ENCODE results near the gene UPP2. TPM values are rescaled to one million over a fixed set of nuclear protein-coding genes. Genes with fewer than 3 reads are reported as not detected.

UPP2 gene
- total RNA-seq, 1 donor from 2014 or later: not detected

GRCh38 chr2:158104903-158105302, 3.2 kb downstream of the UPP2 start:
- DNase-seq (ENCODE audit: low spot score): no peak

GRCh38 chr2:158112992-158113391, 11.3 kb downstream of the UPP2 start:
- no peak for DNase-seq (ENCODE audit: low spot score)

GRCh38 chr2:158113741-158114295, 12.1 kb downstream of the UPP2 start:
- no peak for DNase-seq (ENCODE audit: low spot score)

- no peak for DNase-seq (ENCODE audit: low spot score)
Measured at GRCh38 chr2:158114516-158114915, 12.8 kb downstream of the UPP2 start.

- DNase-seq (ENCODE audit: low spot score): no peak
Measured at GRCh38 chr2:158115202-158115767, 13.6 kb downstream of the UPP2 start.

GRCh38 chr2:158116936-158117335, 15.3 kb downstream of the UPP2 start:
- DNase-seq (ENCODE audit: low spot score): no peak

GRCh38 chr2:158120102-158120501, 18.4 kb downstream of the UPP2 start:
- DNase-seq (ENCODE audit: low spot score): no peak

- DNase-seq (ENCODE audit: low spot score): no peak
Measured at GRCh38 chr2:158120664-158121641, 19.3 kb downstream of the UPP2 start.

- DNase-seq (ENCODE audit: low spot score): no peak
Measured at GRCh38 chr2:158124896-158125295, 23.2 kb downstream of the UPP2 start.

GRCh38 chr2:158125756-158126498, 24.3 kb downstream of the UPP2 start:
- DNase-seq (ENCODE audit: low spot score): no peak

- DNase-seq (ENCODE audit: low spot score): no peak
Measured at GRCh38 chr2:158127380-158127804, 25.7 kb downstream of the UPP2 start.

- DNase-seq (ENCODE audit: low spot score): no peak
Measured at GRCh38 chr2:158128168-158128973, 26.7 kb downstream of the UPP2 start.

- no peak for DNase-seq (ENCODE audit: low spot score)
Measured at GRCh38 chr2:158129037-158129436, 27.4 kb downstream of the UPP2 start.

- DNase-seq (ENCODE audit: low spot score): no peak
Measured at GRCh38 chr2:158130832-158131473, 29.3 kb downstream of the UPP2 start.

- no peak for DNase-seq (ENCODE audit: low spot score)
Measured at GRCh38 chr2:158131483-158131912, 29.8 kb downstream of the UPP2 start.

GRCh38 chr2:158131919-158132566, 30.4 kb downstream of the UPP2 start:
- no peak for DNase-seq (ENCODE audit: low spot score)

- no peak for DNase-seq (ENCODE audit: low spot score)
Measured at GRCh38 chr2:158134055-158134454, 32.4 kb downstream of the UPP2 start.

GRCh38 chr2:158134655-158135054, 33.0 kb downstream of the UPP2 start:
- no peak for DNase-seq (ENCODE audit: low spot score)

GRCh38 chr2:158135096-158135495, 33.4 kb downstream of the UPP2 start:
- DNase-seq (ENCODE audit: low spot score): no peak

GRCh38 chr2:158138255-158138654, 36.6 kb downstream of the UPP2 start:
- DNase-seq (ENCODE audit: low spot score): no peak

All from ureter (tissue), 1 donor.